A673 (cell line): ENCODE measurements around the gene KANSL1. TPM values are rescaled to one million over a fixed set of nuclear protein-coding genes. Genes with fewer than 3 reads are reported as not detected.
"Not testable (repeated sequence)": the region's sequence is repeated elsewhere in the genome, so short reads cannot be mapped to it uniquely, and the experiment has no call there.

Source experiments
- Bru-seq: library from RNA; stranded (reverse); fragments of 400-500 nt; gene quantifications from one replicate; lab custom pipeline; 2021; lab: Mats Ljungman, UMichigan
- BruChase-seq, 2 experiments: library from RNA; stranded (reverse); fragments of 400-500 nt; gene quantifications; one replicate each; lab custom pipeline; 2021; lab: Mats Ljungman, UMichigan
- BruUV-seq: library from RNA; stranded (reverse); fragments of 400-500 nt; replicated peaks from 2 replicates; lab custom pipeline; 2021; lab: Mats Ljungman, UMichigan
- CTCF ChIA-PET: fragments of 300-600 bp; sonication (Branson Sonifier 250); formaldehyde crosslinking; loops from one replicate; lab custom pipeline; 2022; ENCODE audit warnings: antibody characterized with exemption; lab: Charles Lee
- POLR2A ChIA-PET: fragments of 300-600 bp; sonication (Branson Sonifier 250); formaldehyde crosslinking; loops from one replicate; lab custom pipeline; 2022; ENCODE audit warnings: antibody characterized with exemption; ENCODE audit not compliant: low non-redundant PET; lab: Charles Lee
- DNase-seq: peaks from one replicate; pipeline ENCODE4 v3.0.0-alpha.2; 2015; ENCODE audit warnings: low spot score
- H3K27ac ChIP-seq: fragments of 200-600 bp; sonication (generic); 2 replicates; pipeline ENCODE4 v1.5.1; 2016; ENCODE audit warnings: mixed run types, low read depth, mild to moderate bottlenecking, mixed read lengths, antibody characterized with exemption, low read length; ENCODE audit not compliant: poor library complexity, severe bottlenecking
- H3K27me3 ChIP-seq: fragments of 200-600 bp; sonication (generic); replicated peaks from 2 replicates; pipeline ENCODE4 v1.6.1; 2017; ENCODE audit warnings: mixed run types, low read depth, mild to moderate bottlenecking, mixed read lengths, antibody characterized with exemption, low read length; ENCODE audit not compliant: insufficient read depth, poor library complexity
- H3K36me3 ChIP-seq: fragments of 200-600 bp; sonication (generic); 2 replicates; pipeline ENCODE4 v1.6.1; 2016; ENCODE audit warnings: mixed run types, mild to moderate bottlenecking, mixed read lengths, antibody characterized with exemption, low read length; ENCODE audit not compliant: insufficient read depth, poor library complexity, severe bottlenecking
- H3K4me1 ChIP-seq: fragments of 200-600 bp; sonication (generic); 2 replicates; pipeline ENCODE4 v1.6.1; 2017; ENCODE audit warnings: mixed run types, mild to moderate bottlenecking, mixed read lengths, antibody characterized with exemption, low read length; ENCODE audit not compliant: insufficient read depth, poor library complexity, severe bottlenecking
- H3K4me3 ChIP-seq: fragments of 200-600 bp; sonication (generic); 2 replicates; pipeline ENCODE4 v1.5.1; 2016; ENCODE audit warnings: low read depth, mixed run types, mild to moderate bottlenecking, mixed read lengths, low read length; ENCODE audit not compliant: poor library complexity, severe bottlenecking
- H3K9me3 ChIP-seq: fragments of 200-600 bp; sonication (generic); 2 replicates; pipeline ENCODE4 v1.6.1; 2016; ENCODE audit warnings: mixed run types, low read depth, mild to moderate bottlenecking, mixed read lengths, antibody characterized with exemption, low read length; ENCODE audit not compliant: poor library complexity, severe bottlenecking
- EZH2 ChIP-seq: fragments of 200-600 bp; sonication (generic); IDR thresholded peaks from 2 replicates; pipeline ENCODE4 v1.6.1; 2017; ENCODE audit warnings: borderline replicate concordance, low read depth, mild to moderate bottlenecking, mixed read lengths, antibody characterized with exemption, low read length; ENCODE audit not compliant: poor library complexity, severe bottlenecking
- intact Hi-C: fragments of 100-400 bp; cut with micrococcal nuclease; formaldehyde crosslinking; loops from one replicate; pipeline ENCODE4 v1.10.0; 2022; ENCODE audit not compliant: unreplicated experiment
- long read RNA-seq: library from polyadenylated mRNA; stranded (forward); transcript quantifications from one replicate; pipeline ENCODE4 v2.0.0, GENCODE V29; 2022
- total RNA-seq: library from RNA; stranded (reverse); gene quantifications from 2 replicates; pipeline ENCODE4 v1.2.3, GENCODE V29; 2021
- TF ChIP-seq, protein P1 (sequence below): fragments of 300-800, 200-600 bp; sonication (generic); conservative IDR thresholded peaks from 2 replicates; pipeline ENCODE4 v1.5.1; 2017; ENCODE audit warnings: low read depth, mild to moderate bottlenecking, antibody characterized with exemption, low read length, moderate library complexity, mixed read lengths

Gene KANSL1, protein sequence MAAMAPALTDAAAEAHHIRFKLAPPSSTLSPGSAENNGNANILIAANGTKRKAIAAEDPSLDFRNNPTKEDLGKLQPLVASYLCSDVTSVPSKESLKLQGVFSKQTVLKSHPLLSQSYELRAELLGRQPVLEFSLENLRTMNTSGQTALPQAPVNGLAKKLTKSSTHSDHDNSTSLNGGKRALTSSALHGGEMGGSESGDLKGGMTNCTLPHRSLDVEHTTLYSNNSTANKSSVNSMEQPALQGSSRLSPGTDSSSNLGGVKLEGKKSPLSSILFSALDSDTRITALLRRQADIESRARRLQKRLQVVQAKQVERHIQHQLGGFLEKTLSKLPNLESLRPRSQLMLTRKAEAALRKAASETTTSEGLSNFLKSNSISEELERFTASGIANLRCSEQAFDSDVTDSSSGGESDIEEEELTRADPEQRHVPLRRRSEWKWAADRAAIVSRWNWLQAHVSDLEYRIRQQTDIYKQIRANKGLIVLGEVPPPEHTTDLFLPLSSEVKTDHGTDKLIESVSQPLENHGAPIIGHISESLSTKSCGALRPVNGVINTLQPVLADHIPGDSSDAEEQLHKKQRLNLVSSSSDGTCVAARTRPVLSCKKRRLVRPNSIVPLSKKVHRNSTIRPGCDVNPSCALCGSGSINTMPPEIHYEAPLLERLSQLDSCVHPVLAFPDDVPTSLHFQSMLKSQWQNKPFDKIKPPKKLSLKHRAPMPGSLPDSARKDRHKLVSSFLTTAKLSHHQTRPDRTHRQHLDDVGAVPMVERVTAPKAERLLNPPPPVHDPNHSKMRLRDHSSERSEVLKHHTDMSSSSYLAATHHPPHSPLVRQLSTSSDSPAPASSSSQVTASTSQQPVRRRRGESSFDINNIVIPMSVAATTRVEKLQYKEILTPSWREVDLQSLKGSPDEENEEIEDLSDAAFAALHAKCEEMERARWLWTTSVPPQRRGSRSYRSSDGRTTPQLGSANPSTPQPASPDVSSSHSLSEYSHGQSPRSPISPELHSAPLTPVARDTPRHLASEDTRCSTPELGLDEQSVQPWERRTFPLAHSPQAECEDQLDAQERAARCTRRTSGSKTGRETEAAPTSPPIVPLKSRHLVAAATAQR (N-terminal part only)
- total RNA-seq = 64.9 and 77.6 TPM in 2 replicates
- percentile 93 among the genes with signal in this experiment for Bru-seq, nascent RNA
- percentile 94 among the genes with signal in this experiment for BruChase-seq, experiment 1, labeled RNA remaining after a 2-hour chase
- percentile 91 among the genes with signal in this experiment for BruChase-seq, experiment 2, labeled RNA remaining after a 6-hour chase
- long read RNA-seq, full-length matches to known transcripts = 5 of 25 reads
- long read RNA-seq, partial matches to known transcripts = 8 of 25 reads
- long read RNA-seq, other reads (novel, unspliced or antisense) = 12 of 25 reads

DNA sequence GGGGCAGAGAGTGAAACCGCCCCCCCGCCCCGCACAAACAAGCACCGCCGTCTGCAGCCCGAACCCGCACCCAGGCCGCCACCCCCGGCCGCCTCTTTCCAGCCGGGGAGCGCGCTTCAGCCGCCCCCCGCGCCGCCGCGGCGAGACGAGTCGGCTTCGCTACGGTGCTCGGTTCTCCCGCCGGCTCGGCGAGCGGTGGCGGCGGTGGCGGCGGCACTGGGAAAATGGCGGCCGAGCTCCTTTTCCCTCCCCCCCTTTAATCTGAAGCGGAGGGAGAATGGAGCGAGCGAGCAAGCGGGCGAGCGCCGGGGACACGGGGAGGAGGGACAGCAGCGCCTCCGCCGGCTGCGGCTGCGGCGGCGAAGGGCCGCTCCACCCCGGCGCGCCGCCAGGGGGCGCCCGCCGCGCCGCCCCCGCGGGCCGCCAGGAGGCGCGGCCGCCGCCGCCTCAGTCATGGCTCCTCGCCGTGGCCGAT, at the start of gene KANSL1:
Gene KANSL1, minus strand, starts transcription at position 279 of the 475 bp plus-strand sequence. CDS start 21,286 bp downstream, outside the sequence.
- Histone ChIP-seq H3K4me1 (peaks cover 21% of the 10 kb centered on the region), H3K27me3 (no peaks in the 10 kb centered on the region), H3K4me3 (peak within 1 kb of the TSS; percentile 72), H3K27ac (peak within 1 kb of the TSS; percentile 91), H3K36me3 (no peaks in the 10 kb centered on the region), H3K9me3 (no peaks in the 10 kb centered on the region)
- ChIA-PET POLR2A (interaction anchor here (0.6 to 0.7 kb wide), 4 partner anchors 9 to 193 kb away, joined by 5 to 10 read pairs (median 6); no protein-coding TSS in a partner anchor), CTCF (interaction anchor here (0.5 to 2.4 kb wide), 29 partner anchors 8 to 1426 kb away, joined by 3 to 18 read pairs (median 6); partner anchors contain the start of gene MAPT)
- intact Hi-C loops = loop anchor here (10.0 kb wide), 1 partner anchor 148 kb away; no protein-coding TSS in a partner anchor
- BruUV-seq = no TSS peak
- DNase-seq = peak; percentile 95
- TF ChIP-seq, protein P1, sequence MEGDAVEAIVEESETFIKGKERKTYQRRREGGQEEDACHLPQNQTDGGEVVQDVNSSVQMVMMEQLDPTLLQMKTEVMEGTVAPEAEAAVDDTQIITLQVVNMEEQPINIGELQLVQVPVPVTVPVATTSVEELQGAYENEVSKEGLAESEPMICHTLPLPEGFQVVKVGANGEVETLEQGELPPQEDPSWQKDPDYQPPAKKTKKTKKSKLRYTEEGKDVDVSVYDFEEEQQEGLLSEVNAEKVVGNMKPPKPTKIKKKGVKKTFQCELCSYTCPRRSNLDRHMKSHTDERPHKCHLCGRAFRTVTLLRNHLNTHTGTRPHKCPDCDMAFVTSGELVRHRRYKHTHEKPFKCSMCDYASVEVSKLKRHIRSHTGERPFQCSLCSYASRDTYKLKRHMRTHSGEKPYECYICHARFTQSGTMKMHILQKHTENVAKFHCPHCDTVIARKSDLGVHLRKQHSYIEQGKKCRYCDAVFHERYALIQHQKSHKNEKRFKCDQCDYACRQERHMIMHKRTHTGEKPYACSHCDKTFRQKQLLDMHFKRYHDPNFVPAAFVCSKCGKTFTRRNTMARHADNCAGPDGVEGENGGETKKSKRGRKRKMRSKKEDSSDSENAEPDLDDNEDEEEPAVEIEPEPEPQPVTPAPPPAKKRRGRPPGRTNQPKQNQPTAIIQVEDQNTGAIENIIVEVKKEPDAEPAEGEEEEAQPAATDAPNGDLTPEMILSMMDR = peak; percentile 37; the same call in 1 of the 2 replicates
- no peak for TF ChIP-seq EZH2

DNA sequence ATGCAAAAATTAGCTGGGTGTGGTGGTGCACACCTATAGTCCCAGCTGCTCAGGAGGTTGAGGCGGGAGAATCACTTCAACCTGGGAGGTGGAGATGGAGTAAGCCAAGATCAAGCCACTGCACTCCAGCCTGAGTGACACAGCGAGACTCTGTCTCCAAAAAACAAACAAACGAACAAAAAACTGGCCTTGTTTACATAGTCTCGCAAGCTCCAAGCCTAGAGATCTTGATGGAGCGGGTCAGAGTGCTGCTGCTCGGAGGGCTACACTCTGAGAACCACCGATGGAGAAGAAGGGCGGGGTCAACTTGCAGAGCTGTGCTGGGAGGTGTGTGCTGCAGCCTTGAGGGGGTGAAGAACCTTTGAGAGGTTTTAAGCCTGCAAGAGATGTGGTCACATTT, 38.1 kb upstream of the KANSL1 start:
- H3K9me3 ChIP-seq, BruUV-seq, H3K36me3 ChIP-seq, POLR2A ChIA-PET, DNase-seq, H3K27me3 ChIP-seq, H3K27ac ChIP-seq, CTCF ChIA-PET, H3K4me3 ChIP-seq, intact Hi-C loops, H3K4me1 ChIP-seq: not testable (repeated sequence)

DNA sequence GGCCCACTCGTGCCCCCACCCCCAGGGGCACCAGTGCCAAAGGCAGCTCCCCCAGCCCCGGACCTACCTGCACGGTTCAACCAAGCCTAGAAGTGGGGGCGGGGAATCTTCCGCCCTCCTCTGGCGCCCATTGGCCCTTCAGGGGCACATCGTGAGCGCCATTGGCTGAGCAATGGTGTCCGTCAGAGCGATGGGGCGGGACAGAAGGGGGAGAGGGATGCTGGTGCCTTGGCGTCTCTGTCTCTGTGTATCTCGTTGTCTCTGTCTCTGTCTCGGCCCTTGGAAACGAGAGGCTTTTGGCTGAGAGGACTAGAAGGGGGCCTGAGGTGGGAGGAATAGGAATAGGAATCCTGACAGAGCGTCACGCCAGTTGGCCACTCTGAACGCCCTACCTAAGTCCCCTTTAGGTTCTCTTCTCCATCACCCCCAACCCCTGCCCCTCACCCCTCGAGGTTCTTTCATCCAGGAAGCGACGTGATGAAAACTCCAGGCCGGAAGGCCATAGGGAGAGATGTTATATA, 32.1 kb upstream of the KANSL1 start:
- H3K27ac ChIP-seq, H3K4me1 ChIP-seq, H3K36me3 ChIP-seq, H3K27me3 ChIP-seq, CTCF ChIA-PET, POLR2A ChIA-PET, BruUV-seq, H3K9me3 ChIP-seq, intact Hi-C loops: not testable (repeated sequence)
- peak; percentile 98 for DNase-seq
- H3K4me3 ChIP-seq = peak overlapping the region; percentile 57

DNA sequence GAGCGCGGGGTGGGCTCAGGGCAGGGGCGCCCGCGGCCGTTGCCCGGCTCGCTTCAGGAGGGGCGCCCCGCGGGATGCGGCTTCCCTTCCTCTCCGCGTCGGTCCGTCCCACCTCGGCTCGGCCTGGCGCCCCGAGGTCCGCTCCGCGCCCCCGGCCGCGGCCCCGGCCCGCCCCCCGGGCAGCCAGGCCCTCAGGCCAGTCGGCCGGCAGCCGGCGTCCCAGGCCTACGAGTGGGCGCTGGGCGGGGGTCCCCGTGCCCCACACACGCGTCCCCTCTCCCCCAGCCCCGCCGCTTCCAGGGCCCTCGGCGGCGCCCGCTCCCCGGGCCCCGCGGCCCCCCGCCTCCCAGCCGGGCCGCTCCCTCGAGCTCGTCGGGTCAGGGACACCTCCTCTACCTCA, 31.6 kb upstream of the KANSL1 start:
- H3K27ac ChIP-seq, CTCF ChIA-PET, DNase-seq: not testable (repeated sequence)

DNA sequence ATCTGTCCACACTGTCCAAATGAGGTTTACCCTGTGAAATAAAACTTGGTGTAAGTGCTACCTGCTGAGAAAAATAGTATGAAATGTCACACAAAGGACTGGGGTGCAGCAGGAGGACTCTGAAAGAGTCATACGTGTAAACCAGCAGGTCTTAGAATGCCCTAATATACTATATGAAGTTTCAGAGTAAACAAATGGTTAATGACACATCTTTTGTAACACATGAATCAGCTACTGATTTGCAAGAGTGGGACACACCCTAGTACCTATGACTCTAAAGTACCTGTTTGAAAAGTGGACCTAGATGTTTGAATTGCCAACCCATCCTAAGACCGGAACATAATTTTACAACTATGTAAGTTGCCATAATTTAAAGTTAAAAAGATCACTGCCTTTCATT, 29.8 kb upstream of the KANSL1 start:
- H3K27ac ChIP-seq, intact Hi-C loops, H3K27me3 ChIP-seq, H3K4me1 ChIP-seq, POLR2A ChIA-PET, DNase-seq, H3K9me3 ChIP-seq, CTCF ChIA-PET, H3K4me3 ChIP-seq, H3K36me3 ChIP-seq: not testable (repeated sequence)
- BruUV-seq = TSS peak; percentile 68

More for the DNA sequence above, 31.6 kb upstream of the KANSL1 start:
- POLR2A ChIA-PET, BruUV-seq, H3K36me3 ChIP-seq, H3K4me1 ChIP-seq, H3K27me3 ChIP-seq, H3K9me3 ChIP-seq, intact Hi-C loops: not testable (repeated sequence)
- peak overlapping the region; percentile 57 for H3K4me3 ChIP-seq
